ENCODE results near the gene AKT2.

AKT2 gene

DNA sequence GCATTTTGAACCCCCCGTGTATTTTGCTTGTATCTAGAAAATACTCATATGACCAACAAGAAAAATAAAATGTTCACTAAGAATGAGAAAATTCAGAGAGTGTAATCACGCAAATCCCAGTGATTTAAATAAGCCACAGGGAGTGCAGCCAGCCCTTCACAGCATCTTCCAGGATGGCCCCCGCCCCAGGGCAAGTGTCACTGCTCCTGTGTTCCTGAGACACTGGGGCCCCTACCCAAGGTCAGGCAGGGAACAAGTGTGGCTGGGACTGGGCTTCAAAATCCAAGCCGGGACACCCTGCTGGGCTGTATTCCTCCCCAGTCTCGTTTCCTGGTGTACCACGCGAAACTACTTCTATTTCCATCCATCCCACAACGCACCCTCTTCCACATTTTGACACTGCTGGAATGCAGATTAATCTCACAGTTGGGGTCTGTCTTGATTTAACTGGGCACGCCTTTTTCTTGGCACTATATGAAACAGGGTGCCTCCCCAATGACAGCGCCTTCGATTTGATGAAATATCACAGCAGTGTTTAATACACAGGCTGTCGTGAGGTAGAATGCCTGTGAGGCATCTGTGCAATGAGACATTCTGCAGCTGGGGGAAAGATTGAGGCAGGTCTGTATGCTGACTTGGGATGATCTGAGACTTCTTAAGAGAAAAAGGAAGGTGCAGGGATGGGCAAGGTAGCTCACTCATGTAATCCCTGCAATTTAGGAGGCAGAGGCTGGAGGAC, 40.4 kb downstream of the AKT2 start:
- Histone ChIP-seq H3K4me3 (ENCODE audit: low read length) (no peak overlapping the region), H3K36me3 (ENCODE audit: control insufficient read depth, insufficient read depth, low read length) (peaks cover 10% of the 10 kb centered on the region; the same call in 1 of the 2 replicates), H3K4me1 (ENCODE audit: control insufficient read depth, insufficient read depth, low read length) (no peaks in the 10 kb centered on the region), H3K27ac (ENCODE audit: low read length) (no peak overlapping the region), H3K9me3 (ENCODE audit: control insufficient read depth, insufficient read depth, low read length) (no peaks in the 10 kb centered on the region), H3K27me3 (ENCODE audit: control insufficient read depth, insufficient read depth, low read length) (no peaks in the 10 kb centered on the region)
- DNase-seq (ENCODE audit: low read depth, low spot score): no peak
- WGBS (ENCODE audit: insufficient coverage, insufficient read length): no CpG with 5 or more reads among the region's 12 CpGs

DNA sequence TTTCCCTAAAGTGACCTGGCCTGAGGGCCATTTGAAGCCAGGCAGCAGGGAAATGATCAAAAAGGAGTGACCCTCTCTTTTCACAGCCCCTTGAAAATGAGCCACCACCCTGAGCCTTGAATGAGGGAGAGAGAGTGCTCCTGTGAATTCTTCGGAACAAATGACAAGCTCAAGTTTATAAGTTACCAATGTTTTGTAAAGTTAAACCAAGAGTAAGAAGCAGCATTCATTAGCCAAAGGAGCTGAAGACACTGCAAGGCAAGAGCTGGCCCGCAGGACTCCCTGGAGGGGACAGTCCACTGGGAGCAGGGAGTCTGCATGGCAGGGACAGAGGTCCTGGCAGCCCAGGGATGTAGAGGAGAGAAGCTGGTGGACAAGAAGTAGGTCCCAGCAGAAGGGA, 42.0 kb downstream of the AKT2 start:
- DNase-seq (ENCODE audit: low read depth, low spot score): no peak
- no peaks in the 10 kb centered on the region for H3K9me3 ChIP-seq (ENCODE audit: control insufficient read depth, insufficient read depth, low read length)
- no peak overlapping the region for H3K4me3 ChIP-seq (ENCODE audit: low read length)
- H3K4me1 ChIP-seq (ENCODE audit: control insufficient read depth, insufficient read depth, low read length): no peaks in the 10 kb centered on the region
- no peaks in the 10 kb centered on the region for H3K27me3 ChIP-seq (ENCODE audit: control insufficient read depth, insufficient read depth, low read length)
- WGBS (ENCODE audit: insufficient coverage, insufficient read length): no CpG with 5 or more reads among the region's 2 CpGs
- no peak overlapping the region for H3K27ac ChIP-seq (ENCODE audit: low read length)
- H3K36me3 ChIP-seq (ENCODE audit: control insufficient read depth, insufficient read depth, low read length): peaks cover 12% of the 10 kb centered on the region; the same call in 1 of the 2 replicates

GRCh38 chr19:40242480-40242879, 42.7 kb downstream of the AKT2 start:
- Histone ChIP-seq H3K9me3 (ENCODE audit: control insufficient read depth, insufficient read depth, low read length) (no peaks in the 10 kb centered on the region), H3K4me3 (ENCODE audit: low read length) (no peak overlapping the region), H3K27me3 (ENCODE audit: control insufficient read depth, insufficient read depth, low read length) (no peaks in the 10 kb centered on the region), H3K4me1 (ENCODE audit: control insufficient read depth, insufficient read depth, low read length) (no peaks in the 10 kb centered on the region), H3K27ac (ENCODE audit: low read length) (no peak overlapping the region), H3K36me3 (ENCODE audit: control insufficient read depth, insufficient read depth, low read length) (peaks cover 19% of the 10 kb centered on the region; the same call in 1 of the 2 replicates)
- no peak for DNase-seq (ENCODE audit: low read depth, low spot score)
- no CpG with 5 or more reads among the region's 12 CpGs for WGBS (ENCODE audit: insufficient coverage, insufficient read length)

GRCh38 chr19:40241809-40242384, 43.2 kb downstream of the AKT2 start:
- H3K4me1 ChIP-seq (ENCODE audit: control insufficient read depth, insufficient read depth, low read length): no peaks in the 10 kb centered on the region
- no peaks in the 10 kb centered on the region for H3K27me3 ChIP-seq (ENCODE audit: control insufficient read depth, insufficient read depth, low read length)
- H3K9me3 ChIP-seq (ENCODE audit: control insufficient read depth, insufficient read depth, low read length): no peaks in the 10 kb centered on the region
- WGBS (ENCODE audit: insufficient coverage, insufficient read length): no CpG with 5 or more reads among the region's 21 CpGs
- peaks cover 21% of the 10 kb centered on the region; the same call in 1 of the 2 replicates for H3K36me3 ChIP-seq (ENCODE audit: control insufficient read depth, insufficient read depth, low read length)
- no peak overlapping the region for H3K4me3 ChIP-seq (ENCODE audit: low read length)
- H3K27ac ChIP-seq (ENCODE audit: low read length): no peak overlapping the region
- DNase-seq (ENCODE audit: low read depth, low spot score): no peak

- Histone ChIP-seq H3K36me3 (ENCODE audit: control insufficient read depth, insufficient read depth, low read length) (peaks cover 22% of the 10 kb centered on the region; the same call in 1 of the 2 replicates), H3K4me1 (ENCODE audit: control insufficient read depth, insufficient read depth, low read length) (no peaks in the 10 kb centered on the region), H3K9me3 (ENCODE audit: control insufficient read depth, insufficient read depth, low read length) (no peaks in the 10 kb centered on the region), H3K27ac (ENCODE audit: low read length) (no peak overlapping the region), H3K27me3 (ENCODE audit: control insufficient read depth, insufficient read depth, low read length) (no peaks in the 10 kb centered on the region), H3K4me3 (ENCODE audit: low read length) (no peak overlapping the region)
- no CpG with 5 or more reads among the region's 12 CpGs for WGBS (ENCODE audit: insufficient coverage, insufficient read length)
- no peak for DNase-seq (ENCODE audit: low read depth, low spot score)
Measured at GRCh38 chr19:40241125-40241808, 43.9 kb downstream of the AKT2 start.

DNA sequence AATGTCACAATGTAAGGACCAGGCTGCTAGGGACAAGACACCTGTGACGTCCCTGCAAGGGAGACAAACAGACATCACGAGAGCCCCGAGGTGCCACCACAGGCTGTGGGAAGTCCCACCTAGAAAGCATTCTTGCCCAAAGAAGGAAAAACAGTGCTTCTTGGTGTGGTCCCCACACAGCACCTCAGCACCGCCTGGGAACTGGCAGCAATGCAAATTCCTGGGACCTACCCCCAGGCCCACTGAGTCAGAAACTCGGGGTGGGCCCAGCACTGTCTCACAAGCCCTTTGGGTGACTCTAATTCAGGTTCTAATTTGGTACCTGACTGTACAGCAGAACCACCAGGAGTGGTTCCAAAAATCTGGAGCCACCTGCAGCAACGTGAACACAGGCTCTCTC, 44.8 kb downstream of the AKT2 start:
- DNase-seq (ENCODE audit: low read depth, low spot score): no peak
- peaks cover 28% of the 10 kb centered on the region for H3K36me3 ChIP-seq (ENCODE audit: control insufficient read depth, insufficient read depth, low read length)
- H3K4me1 ChIP-seq (ENCODE audit: control insufficient read depth, insufficient read depth, low read length): no peaks in the 10 kb centered on the region
- WGBS (ENCODE audit: insufficient coverage, insufficient read length): no CpG with 5 or more reads among the region's 6 CpGs
- no peaks in the 10 kb centered on the region for H3K9me3 ChIP-seq (ENCODE audit: control insufficient read depth, insufficient read depth, low read length)
- no peak overlapping the region for H3K4me3 ChIP-seq (ENCODE audit: low read length)
- H3K27ac ChIP-seq (ENCODE audit: low read length): no peak overlapping the region
- H3K27me3 ChIP-seq (ENCODE audit: control insufficient read depth, insufficient read depth, low read length): no peaks in the 10 kb centered on the region

DNA sequence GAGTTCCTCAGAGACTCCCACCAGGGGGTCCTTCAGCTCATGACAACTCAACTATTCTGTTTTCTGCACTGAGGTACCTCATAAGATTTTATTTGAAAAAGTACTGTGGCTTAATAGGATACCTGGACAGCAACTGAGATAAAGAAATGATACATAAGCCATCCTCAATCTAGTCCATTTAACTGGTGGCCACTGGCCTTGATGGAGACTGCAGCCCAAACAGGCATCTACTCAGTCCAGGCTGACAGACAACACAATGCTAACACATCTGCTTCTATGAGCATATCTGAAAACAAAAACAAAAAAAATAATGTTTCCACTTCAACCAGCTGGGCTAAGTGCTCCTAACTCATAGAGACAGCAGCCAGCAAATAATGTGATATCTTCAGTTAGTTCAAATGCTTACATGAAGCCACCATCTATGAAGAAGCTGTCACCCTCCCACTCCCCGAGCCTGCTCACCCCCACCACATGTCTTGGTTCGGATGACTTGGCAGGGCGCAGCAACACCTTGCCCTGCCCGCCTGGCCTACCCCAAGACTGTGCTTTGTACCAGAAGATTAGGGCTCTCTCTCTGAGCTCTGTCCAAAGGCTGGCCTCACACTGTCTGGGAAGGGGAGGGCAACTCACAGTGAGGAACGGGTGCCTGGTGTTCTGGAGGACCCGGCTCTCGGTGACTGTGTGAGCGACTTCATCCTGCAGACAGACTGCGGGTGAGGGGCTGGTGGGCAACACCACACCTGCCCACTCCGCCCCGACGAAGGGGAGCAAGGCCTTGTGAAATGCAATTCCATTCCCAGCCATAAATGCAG, 45.5 kb downstream of the AKT2 start:
- peaks cover 33% of the 10 kb centered on the region for H3K36me3 ChIP-seq (ENCODE audit: control insufficient read depth, insufficient read depth, low read length)
- DNase-seq (ENCODE audit: low read depth, low spot score): no peak
- no CpG with 5 or more reads among the region's 12 CpGs for WGBS (ENCODE audit: insufficient coverage, insufficient read length)
- H3K4me1 ChIP-seq (ENCODE audit: control insufficient read depth, insufficient read depth, low read length): no peaks in the 10 kb centered on the region
- no peaks in the 10 kb centered on the region for H3K27me3 ChIP-seq (ENCODE audit: control insufficient read depth, insufficient read depth, low read length)
- no peak overlapping the region for H3K4me3 ChIP-seq (ENCODE audit: low read length)
- no peaks in the 10 kb centered on the region for H3K9me3 ChIP-seq (ENCODE audit: control insufficient read depth, insufficient read depth, low read length)
- H3K27ac ChIP-seq (ENCODE audit: low read length): no peak overlapping the region

GRCh38 chr19:40238775-40239174, 46.4 kb downstream of the AKT2 start:
- no CpG with 5 or more reads among the region's 9 CpGs for WGBS (ENCODE audit: insufficient coverage, insufficient read length)
- H3K36me3 ChIP-seq (ENCODE audit: control insufficient read depth, insufficient read depth, low read length): peaks cover 33% of the 10 kb centered on the region

GRCh38 chr19:40237791-40238190, 47.4 kb downstream of the AKT2 start:
- H3K27ac ChIP-seq (ENCODE audit: low read length): no peak overlapping the region
- H3K4me1 ChIP-seq (ENCODE audit: control insufficient read depth, insufficient read depth, low read length): no peaks in the 10 kb centered on the region
- H3K36me3 ChIP-seq (ENCODE audit: control insufficient read depth, insufficient read depth, low read length): peaks cover 33% of the 10 kb centered on the region
- H3K9me3 ChIP-seq (ENCODE audit: control insufficient read depth, insufficient read depth, low read length): no peaks in the 10 kb centered on the region
- no peaks in the 10 kb centered on the region for H3K27me3 ChIP-seq (ENCODE audit: control insufficient read depth, insufficient read depth, low read length)
- no CpG with 5 or more reads among the region's 14 CpGs for WGBS (ENCODE audit: insufficient coverage, insufficient read length)
- no peak for DNase-seq (ENCODE audit: low read depth, low spot score)
- H3K4me3 ChIP-seq (ENCODE audit: low read length): no peak overlapping the region

More at GRCh38 chr19:40238775-40239174, 46.4 kb downstream of the AKT2 start:
- no peak overlapping the region for H3K27ac ChIP-seq (ENCODE audit: low read length)
- no peak overlapping the region for H3K4me3 ChIP-seq (ENCODE audit: low read length)
- H3K4me1 ChIP-seq (ENCODE audit: control insufficient read depth, insufficient read depth, low read length): no peaks in the 10 kb centered on the region
- H3K27me3 ChIP-seq (ENCODE audit: control insufficient read depth, insufficient read depth, low read length): no peaks in the 10 kb centered on the region
- DNase-seq (ENCODE audit: low read depth, low spot score): no peak
- no peaks in the 10 kb centered on the region for H3K9me3 ChIP-seq (ENCODE audit: control insufficient read depth, insufficient read depth, low read length)

DNA sequence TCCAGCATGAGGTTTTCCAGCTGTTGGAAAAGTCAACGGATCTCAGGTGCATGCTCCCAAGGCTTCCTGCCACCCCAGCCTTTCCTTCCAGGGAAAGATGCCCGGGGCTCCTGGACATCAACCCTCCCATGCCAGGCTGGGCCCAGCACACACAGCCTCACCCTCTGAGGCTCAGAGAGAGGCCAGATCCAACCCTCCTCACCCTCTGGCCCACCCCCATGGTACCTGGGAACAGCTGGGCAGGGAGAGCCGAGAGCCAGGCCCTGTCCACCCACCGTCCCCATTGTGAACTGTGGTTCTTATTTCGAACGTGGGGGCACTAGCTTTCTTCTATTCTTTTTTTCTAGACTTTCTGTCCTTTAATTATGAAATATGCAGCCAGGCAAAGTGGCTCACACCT, 48.8 kb downstream of the AKT2 start:
- H3K4me3 ChIP-seq (ENCODE audit: low read length): no peak overlapping the region
- WGBS (ENCODE audit: insufficient coverage, insufficient read length): no CpG with 5 or more reads among the region's 6 CpGs
- no peaks in the 10 kb centered on the region for H3K9me3 ChIP-seq (ENCODE audit: control insufficient read depth, insufficient read depth, low read length)
- peaks cover 28% of the 10 kb centered on the region for H3K36me3 ChIP-seq (ENCODE audit: control insufficient read depth, insufficient read depth, low read length)
- no peaks in the 10 kb centered on the region for H3K27me3 ChIP-seq (ENCODE audit: control insufficient read depth, insufficient read depth, low read length)
- DNase-seq (ENCODE audit: low read depth, low spot score): no peak
- peaks cover 3% of the 10 kb centered on the region; the same call in 1 of the 2 replicates for H3K4me1 ChIP-seq (ENCODE audit: control insufficient read depth, insufficient read depth, low read length)
- H3K27ac ChIP-seq (ENCODE audit: low read length): no peak overlapping the region
